ENCODE results near the gene TBC1D22A. TPM values are rescaled to one million over a fixed set of nuclear protein-coding genes. Genes with fewer than 3 reads are reported as not detected.
A peak's percentile ranks its signal among the peaks of the same experiment; 100 is the strongest.

Gene TBC1D22A
- polyA plus RNA-seq, 1 donor from 2014 or later, result 9.3 TPM

DNA sequence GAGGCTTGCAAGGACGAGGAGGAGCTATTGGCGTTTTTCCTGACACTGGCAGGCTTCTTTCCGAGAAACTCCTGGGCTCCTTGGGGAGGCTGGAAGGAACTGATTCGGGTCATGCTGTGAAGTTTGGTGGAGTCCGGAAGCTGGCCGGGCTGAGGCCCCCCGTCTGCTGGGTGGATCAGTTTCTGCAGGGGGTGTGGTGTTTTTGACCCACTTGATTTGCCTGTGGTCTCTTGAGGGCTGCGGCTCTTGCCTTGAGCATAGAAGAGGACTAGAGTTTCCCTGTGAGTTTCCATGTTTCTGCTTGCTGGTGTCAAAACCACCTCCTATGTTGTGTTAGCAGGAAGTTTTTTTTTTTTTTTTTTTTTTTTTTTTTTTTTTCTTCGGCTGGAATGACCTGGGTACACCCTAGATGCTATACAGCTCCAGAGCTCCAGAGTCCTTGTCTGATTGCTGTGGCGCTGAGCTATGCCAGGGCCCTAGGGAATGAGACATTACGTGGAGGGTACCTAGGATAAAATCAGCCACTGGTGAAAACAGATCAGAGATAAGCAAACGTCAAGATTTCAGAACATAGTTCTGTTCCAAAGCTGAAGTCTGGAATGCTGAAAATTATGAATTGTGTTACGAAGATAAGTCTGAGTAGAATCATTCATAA, 728 bp downstream of the TBC1D22A start:
- Histone ChIP-seq H3K27me3 (ENCODE audit: insufficient read depth, low read depth, low read length) (no peaks in the 10 kb centered on the region), H3K79me2 (replicated peaks; ENCODE audit: insufficient read depth, low read length) (peaks cover 40% of the 10 kb centered on the region), H3K9ac (ENCODE audit: low read length) (peak overlapping the region; percentile 92), H2AFZ (ENCODE audit: low read depth, low read length) (peak overlapping the region; percentile 57), H3K27ac (ENCODE audit: low read length) (peak overlapping the region; percentile 92), H3K36me3 (ENCODE audit: insufficient read depth, low read length) (no peaks in the 10 kb centered on the region), H3K4me3 (ENCODE audit: low read length) (peak overlapping the region; percentile 81), H3K9me2 (ENCODE audit: insufficient read depth, low read length) (no peaks in the 10 kb centered on the region), H3K4me2 (ENCODE audit: low read length) (peak overlapping the region; percentile 64), H3F3A (ENCODE audit: insufficient read depth, low read length, poor library complexity, severe bottlenecking) (no peaks in the 10 kb centered on the region), H3K9me3 (ENCODE audit: low read length) (no peaks in the 10 kb centered on the region), H4K20me1 (ENCODE audit: insufficient read depth) (no peaks in the 10 kb centered on the region)
- TF ChIP-seq SMC3 (conservative IDR thresholded peaks at IDR 0.05; ENCODE audit: poor library complexity), result no peak

DNA sequence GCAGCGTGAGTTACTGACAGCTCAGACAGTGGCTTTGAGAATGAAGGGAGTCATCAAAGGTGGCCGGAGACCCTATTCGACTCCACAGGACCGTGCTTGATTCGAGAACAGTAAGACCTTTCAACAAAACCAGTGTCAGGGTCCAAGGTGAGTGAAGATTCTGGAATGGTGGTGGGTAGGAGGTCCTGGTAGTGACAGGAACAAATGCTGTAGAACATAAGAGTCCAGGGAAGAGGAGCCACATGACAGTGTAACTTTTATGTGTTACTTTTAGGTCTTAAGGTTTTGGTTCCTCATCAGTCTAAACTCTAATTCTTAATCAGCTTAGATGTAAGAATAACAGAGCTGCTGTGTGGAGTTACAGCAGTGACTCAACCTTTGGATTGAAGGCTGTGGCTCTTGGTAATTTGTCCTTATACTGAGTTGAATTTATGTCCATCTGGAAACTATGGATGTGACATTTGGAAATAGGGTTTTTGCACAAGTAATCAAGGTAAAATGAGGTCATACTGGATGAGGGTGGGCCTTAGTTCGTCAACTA, 1.8 kb downstream of the TBC1D22A start:
- no peaks in the 10 kb centered on the region for H3K9me3 ChIP-seq (ENCODE audit: low read length)
- no peaks in the 10 kb centered on the region for H4K20me1 ChIP-seq (ENCODE audit: insufficient read depth)
- no peak overlapping the region for H3K27ac ChIP-seq (ENCODE audit: low read length)
- H2AFZ ChIP-seq (ENCODE audit: low read depth, low read length), result no peak overlapping the region
- no peak for TF ChIP-seq MXI1 (conservative IDR thresholded peaks at IDR 0.05; ENCODE audit: poor library complexity, severe bottlenecking)
- no peak for TF ChIP-seq SMC3 (conservative IDR thresholded peaks at IDR 0.05; ENCODE audit: poor library complexity)
- TF ChIP-seq, protein P1, sequence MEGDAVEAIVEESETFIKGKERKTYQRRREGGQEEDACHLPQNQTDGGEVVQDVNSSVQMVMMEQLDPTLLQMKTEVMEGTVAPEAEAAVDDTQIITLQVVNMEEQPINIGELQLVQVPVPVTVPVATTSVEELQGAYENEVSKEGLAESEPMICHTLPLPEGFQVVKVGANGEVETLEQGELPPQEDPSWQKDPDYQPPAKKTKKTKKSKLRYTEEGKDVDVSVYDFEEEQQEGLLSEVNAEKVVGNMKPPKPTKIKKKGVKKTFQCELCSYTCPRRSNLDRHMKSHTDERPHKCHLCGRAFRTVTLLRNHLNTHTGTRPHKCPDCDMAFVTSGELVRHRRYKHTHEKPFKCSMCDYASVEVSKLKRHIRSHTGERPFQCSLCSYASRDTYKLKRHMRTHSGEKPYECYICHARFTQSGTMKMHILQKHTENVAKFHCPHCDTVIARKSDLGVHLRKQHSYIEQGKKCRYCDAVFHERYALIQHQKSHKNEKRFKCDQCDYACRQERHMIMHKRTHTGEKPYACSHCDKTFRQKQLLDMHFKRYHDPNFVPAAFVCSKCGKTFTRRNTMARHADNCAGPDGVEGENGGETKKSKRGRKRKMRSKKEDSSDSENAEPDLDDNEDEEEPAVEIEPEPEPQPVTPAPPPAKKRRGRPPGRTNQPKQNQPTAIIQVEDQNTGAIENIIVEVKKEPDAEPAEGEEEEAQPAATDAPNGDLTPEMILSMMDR (IDR thresholded peaks at IDR 0.05; ENCODE audit: poor library complexity, severe bottlenecking), result no peak
- no peak for TF ChIP-seq EP300 (conservative IDR thresholded peaks at IDR 0.05; ENCODE audit: poor library complexity, severe bottlenecking)
- TF ChIP-seq TAF1 (IDR thresholded peaks at IDR 0.05; ENCODE audit: low read depth), result no peak
- no peaks in the 10 kb centered on the region for H3K27me3 ChIP-seq (ENCODE audit: insufficient read depth, low read depth, low read length)
- peaks cover 40% of the 10 kb centered on the region for H3K79me2 ChIP-seq (replicated peaks; ENCODE audit: insufficient read depth, low read length)
- H3K36me3 ChIP-seq (ENCODE audit: insufficient read depth, low read length), result no peaks in the 10 kb centered on the region
- no peaks in the 10 kb centered on the region for H3F3A ChIP-seq (ENCODE audit: insufficient read depth, low read length, poor library complexity, severe bottlenecking)
- no peaks in the 10 kb centered on the region for H3K9me2 ChIP-seq (ENCODE audit: insufficient read depth, low read length)
- no peak overlapping the region for H3K4me2 ChIP-seq (ENCODE audit: low read length)
- peak overlapping the region; percentile 81 for H3K4me3 ChIP-seq (ENCODE audit: low read length)
- H3K9ac ChIP-seq (ENCODE audit: low read length), result no peak overlapping the region

DNA sequence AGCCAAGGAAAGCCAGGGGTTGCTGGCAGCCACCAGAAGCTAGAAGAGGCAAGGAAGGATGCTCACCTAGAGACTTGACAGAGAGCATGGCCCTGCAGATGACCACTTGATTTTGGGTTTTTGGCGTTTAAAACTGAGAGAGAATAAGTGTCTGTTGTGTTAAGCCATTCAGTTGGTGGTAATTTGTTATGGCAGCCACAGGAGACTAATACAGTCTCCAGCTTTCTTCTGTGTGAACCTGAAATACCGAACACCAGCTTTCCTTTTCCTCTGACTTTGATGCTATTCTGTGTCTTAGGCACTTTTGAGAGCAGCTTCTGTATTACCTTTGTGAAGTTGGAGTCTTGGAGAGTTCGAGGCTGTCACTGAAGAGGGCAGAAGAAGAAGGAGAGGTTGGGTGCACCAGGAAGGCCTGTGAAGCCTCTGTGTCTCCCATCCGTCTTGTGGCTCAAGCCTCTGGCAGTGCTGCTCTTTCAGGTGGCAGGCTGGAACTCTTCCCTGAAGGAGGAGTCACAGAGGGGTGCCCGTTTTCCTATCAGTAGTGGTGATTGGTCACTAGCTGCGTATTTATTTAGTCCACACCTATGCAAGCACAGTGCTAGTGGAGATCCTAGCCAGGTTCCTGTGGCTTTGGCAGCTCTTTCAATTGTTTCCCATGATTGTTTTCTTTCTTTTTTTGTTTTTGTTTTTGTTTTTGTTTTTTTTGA, 2.5 kb downstream of the TBC1D22A start:
- no peaks in the 10 kb centered on the region for H3K9me2 ChIP-seq (ENCODE audit: insufficient read depth, low read length)
- no peak for TF ChIP-seq TAF1 (IDR thresholded peaks at IDR 0.05; ENCODE audit: low read depth)
- no peak for TF ChIP-seq MXI1 (conservative IDR thresholded peaks at IDR 0.05; ENCODE audit: poor library complexity, severe bottlenecking)
- no peak for TF ChIP-seq EP300 (conservative IDR thresholded peaks at IDR 0.05; ENCODE audit: poor library complexity, severe bottlenecking)
- TF ChIP-seq SMC3 (conservative IDR thresholded peaks at IDR 0.05; ENCODE audit: poor library complexity), result no peak
- TF ChIP-seq, protein P1 (IDR thresholded peaks at IDR 0.05; ENCODE audit: poor library complexity, severe bottlenecking), result no peak
- TF ChIP-seq, protein P2, sequence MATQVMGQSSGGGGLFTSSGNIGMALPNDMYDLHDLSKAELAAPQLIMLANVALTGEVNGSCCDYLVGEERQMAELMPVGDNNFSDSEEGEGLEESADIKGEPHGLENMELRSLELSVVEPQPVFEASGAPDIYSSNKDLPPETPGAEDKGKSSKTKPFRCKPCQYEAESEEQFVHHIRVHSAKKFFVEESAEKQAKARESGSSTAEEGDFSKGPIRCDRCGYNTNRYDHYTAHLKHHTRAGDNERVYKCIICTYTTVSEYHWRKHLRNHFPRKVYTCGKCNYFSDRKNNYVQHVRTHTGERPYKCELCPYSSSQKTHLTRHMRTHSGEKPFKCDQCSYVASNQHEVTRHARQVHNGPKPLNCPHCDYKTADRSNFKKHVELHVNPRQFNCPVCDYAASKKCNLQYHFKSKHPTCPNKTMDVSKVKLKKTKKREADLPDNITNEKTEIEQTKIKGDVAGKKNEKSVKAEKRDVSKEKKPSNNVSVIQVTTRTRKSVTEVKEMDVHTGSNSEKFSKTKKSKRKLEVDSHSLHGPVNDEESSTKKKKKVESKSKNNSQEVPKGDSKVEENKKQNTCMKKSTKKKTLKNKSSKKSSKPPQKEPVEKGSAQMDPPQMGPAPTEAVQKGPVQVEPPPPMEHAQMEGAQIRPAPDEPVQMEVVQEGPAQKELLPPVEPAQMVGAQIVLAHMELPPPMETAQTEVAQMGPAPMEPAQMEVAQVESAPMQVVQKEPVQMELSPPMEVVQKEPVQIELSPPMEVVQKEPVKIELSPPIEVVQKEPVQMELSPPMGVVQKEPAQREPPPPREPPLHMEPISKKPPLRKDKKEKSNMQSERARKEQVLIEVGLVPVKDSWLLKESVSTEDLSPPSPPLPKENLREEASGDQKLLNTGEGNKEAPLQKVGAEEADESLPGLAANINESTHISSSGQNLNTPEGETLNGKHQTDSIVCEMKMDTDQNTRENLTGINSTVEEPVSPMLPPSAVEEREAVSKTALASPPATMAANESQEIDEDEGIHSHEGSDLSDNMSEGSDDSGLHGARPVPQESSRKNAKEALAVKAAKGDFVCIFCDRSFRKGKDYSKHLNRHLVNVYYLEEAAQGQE (IDR thresholded peaks at IDR 0.05; ENCODE audit: borderline replicate concordance), result no peak
- no peak for TF ChIP-seq POLR2AphosphoS5 (IDR thresholded peaks at IDR 0.05)
- no peak for TF ChIP-seq RAD21 (conservative IDR thresholded peaks at IDR 0.05)
- no peak for TF ChIP-seq EZH2 (IDR thresholded peaks at IDR 0.05; ENCODE audit: borderline replicate concordance, insufficient read depth, low read length, poor library complexity, severe bottlenecking)
- no peaks in the 10 kb centered on the region for H3K9me3 ChIP-seq (ENCODE audit: low read length)
- H3K4me3 ChIP-seq (ENCODE audit: low read length), result no peak overlapping the region
- no peaks in the 10 kb centered on the region for H3F3A ChIP-seq (ENCODE audit: insufficient read depth, low read length, poor library complexity, severe bottlenecking)
- no peak overlapping the region for H2AFZ ChIP-seq (ENCODE audit: low read depth, low read length)
- H4K20me1 ChIP-seq (ENCODE audit: insufficient read depth), result no peaks in the 10 kb centered on the region
- H3K79me2 ChIP-seq (replicated peaks; ENCODE audit: insufficient read depth, low read length), result peaks cover 40% of the 10 kb centered on the region
- H3K27ac ChIP-seq (ENCODE audit: low read length), result no peak overlapping the region
- H3K27me3 ChIP-seq (ENCODE audit: insufficient read depth, low read depth, low read length), result no peaks in the 10 kb centered on the region
- no peak overlapping the region for H3K9ac ChIP-seq (ENCODE audit: low read length)
- H3K4me2 ChIP-seq (ENCODE audit: low read length), result no peak overlapping the region
- no peaks in the 10 kb centered on the region for H3K36me3 ChIP-seq (ENCODE audit: insufficient read depth, low read length)
